GM19193 (cell line): Measurements from ENCODE around the gene RAB20.

Experiments used
- POLR2A ChIP-seq: IDR thresholded peaks from 4 replicates; pipeline ENCODE4 v1.6.1; 2011; ENCODE audit not compliant: insufficient read depth, insufficient read length; ENCODE audit errors: extremely low read depth

RAB20 gene

GRCh38 chr13:110484290-110485048 lies 77.1 kb downstream of the RAB20 start:
- no peak for TF ChIP-seq POLR2A

GRCh38 chr13:110483386-110483968 lies 78.0 kb downstream of the RAB20 start:
- no peak for TF ChIP-seq POLR2A

GRCh38 chr13:110480161-110480560 lies 81.4 kb downstream of the RAB20 start:
- no peak for TF ChIP-seq POLR2A

GRCh38 chr13:110479648-110480047 lies 81.9 kb downstream of the RAB20 start:
- no peak for TF ChIP-seq POLR2A

GRCh38 chr13:110479215-110479545 lies 82.3 kb downstream of the RAB20 start:
- TF ChIP-seq POLR2A, result no peak

- no peak for TF ChIP-seq POLR2A
These were observed 82.9 kb downstream of the RAB20 start for GRCh38 chr13:110478405-110479214.

GRCh38 chr13:110477706-110478245 lies 83.7 kb downstream of the RAB20 start:
- TF ChIP-seq POLR2A, result no peak

- no peak for TF ChIP-seq POLR2A
These were observed 85.3 kb downstream of the RAB20 start for GRCh38 chr13:110476220-110476617.

GRCh38 chr13:110475550-110476219 lies 85.8 kb downstream of the RAB20 start:
- TF ChIP-seq POLR2A, result no peak

- TF ChIP-seq POLR2A, result no peak
These were observed 86.4 kb downstream of the RAB20 start for GRCh38 chr13:110475117-110475516.

- TF ChIP-seq POLR2A, result no peak
These were observed 86.8 kb downstream of the RAB20 start for GRCh38 chr13:110474713-110475112.
